Ovary (tissue), 9 donors: ENCODE data around the gene NPAS4. TPM values are rescaled to one million over a fixed set of nuclear protein-coding genes. Genes with fewer than 3 reads are reported as not detected.

Source experiments
- DNase-seq, 5 donors: peaks; one replicate each; pipeline ENCODE4 v3.0.0-alpha.2; 2019 to 2020
- H3K27ac ChIP-seq, 2 donors: fragments of 200-600 bp; one replicate each; pipeline versions ENCODE4 v1.5.1 to v1.8.0; 2019 to 2022
- H3K27me3 ChIP-seq: fragments of 200-600 bp; one replicate; pipeline ENCODE4 v1.8.0; 2022
- H3K36me3 ChIP-seq: fragments of 200-600 bp; sonication (generic); one replicate; pipeline ENCODE4 v1.5.1; 2019
- H3K4me1 ChIP-seq: one replicate; pipeline ENCODE4 v1.8.1; 2013; ENCODE audit warnings: mild to moderate bottlenecking, moderate library complexity; ENCODE audit not compliant: insufficient read depth
- H3K4me3 ChIP-seq: fragments of 200-600 bp; sonication (generic); one replicate; pipeline ENCODE4 v1.5.1; 2017
- H3K9me3 ChIP-seq, 2 donors: fragments of 200-600 bp in 1 of 2; sonication (generic) in 1 of 2; one replicate each; pipeline versions ENCODE4 v1.5.1 to v1.8.1; 2013 to 2019; ENCODE audit warnings: mild to moderate bottlenecking in 1 of 2, moderate library complexity in 1 of 2
- CTCF ChIP-seq, 3 donors: fragments of 450-650 bp in 2 of 3; fragments of 200-600 bp in 1 of 3; IDR thresholded peaks; one replicate each; pipeline versions ENCODE4 v1.5.1 to v1.8.0; 2016 to 2022; ENCODE audit warnings: antibody characterized with exemption in 3 of 3, mild to moderate bottlenecking in 1 of 3
- EP300 ChIP-seq: sonication (generic); formaldehyde crosslinking; IDR thresholded peaks from one replicate; pipeline ENCODE4 v1.6.1; 2017; ENCODE audit warnings: antibody characterized with exemption
- POLR2A ChIP-seq: fragments of 450-650 bp; IDR thresholded peaks from one replicate; pipeline ENCODE4 v1.6.1; 2017; ENCODE audit warnings: antibody characterized with exemption, mild to moderate bottlenecking, moderate library complexity
- WGBS, 3 donors: extraction: QIAGEN DNeasy Blood & Tissue Kit in 1 of 3; methylation state at CpG; one replicate each; pipeline versions ENCODE4 v1.1.5 to v1.1.7; 2013 to 2017; 5-methylcytosine and 5-hydroxymethylcytosine counted together
- intact Hi-C, 4 donors: fragments of 100-400 bp; cut with DNase I; formaldehyde crosslinking; loops; one replicate each; pipeline versions ENCODE4 v1.11.0 to v1.15.1; 2022 to 2023
- polyA plus RNA-seq, 2 donors: library from polyadenylated mRNA; stranded (reverse); fragments of 200-250 nt in 1 of 2; fragments of 350-450 nt in 1 of 2; fragmentation: Illumina TruSeq in 1 of 2; extraction: RNeasy Lipid Tissue Mini Kit (QIAGEN cat#74804) in 1 of 2; gene quantifications; one replicate each; pipeline ENCODE4 v1.2.3, GENCODE V29; 2013 to 2014
- total RNA-seq, 7 donors: library from RNA; depleted of rRNA in 2 of 7; stranded (reverse); fragments of >200 nt in 2 of 7; fragmentation: NEBNext Ultra II Directional in 3 of 7; extraction: Animal tissue kit (Norgen Biotek cat#: 25700) in 3 of 7; gene quantifications; one replicate each; pipeline versions ENCODE4 v1.1.0 to v1.2.4, GENCODE V29; 2016 to 2023
- donor health status: DM: no; HTN: no; CAD: no; lungs with moderate emphysema.
- donor health status: DM: no; HTN: no; CAD: no.
- donor health status: Bipolar disorder and iron deficiency.
- donor health status: DM: yes; HTN: yes; CAD: no.
- donor health status: DM: no; HTN: no; CAD: no.
- donor health status: DM: yes; HTN: yes; CAD: no.

Gene NPAS4
- total and polyA plus RNA-seq, 9 donors = 0.07 to 3.3 (median 0.32) TPM; not detected in 2

DNA sequence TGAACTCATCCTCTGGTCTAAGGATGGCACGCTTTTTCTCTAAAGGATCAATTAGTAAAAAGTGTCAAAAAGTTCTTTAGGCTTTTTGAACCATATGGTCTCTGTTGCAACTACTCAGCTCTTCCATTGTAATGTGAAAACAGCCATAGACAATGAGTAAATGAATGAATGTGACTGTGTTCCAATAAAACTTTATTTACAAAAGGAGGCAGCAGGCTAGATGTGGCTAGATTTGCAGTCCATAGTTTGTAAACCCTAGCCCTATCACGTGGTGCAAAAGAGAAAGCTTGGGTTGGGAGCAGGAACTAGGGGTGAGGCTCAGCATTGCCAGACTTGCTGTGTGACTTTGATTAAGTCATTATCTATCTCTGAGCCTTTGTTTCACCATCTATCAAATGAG lies 5.4 kb upstream of the NPAS4 start:
- TF ChIP-seq CTCF (IDR thresholded peaks at IDR 0.05) (no peak), EP300 (no peak), POLR2A (no peak)
- H3K9me3 ChIP-seq = no peaks in the 10 kb centered on the region
- H3K27me3 ChIP-seq = no peaks in the 10 kb centered on the region
- intact Hi-C loops = loop anchor here in 1 of 4 donors (10.0 kb wide), 1 partner anchor 269 kb away; no protein-coding TSS in a partner anchor
- H3K36me3 ChIP-seq = no peaks in the 10 kb centered on the region
- H3K4me1 ChIP-seq = peaks cover 5% of the 10 kb centered on the region
- no peak for DNase-seq
- 65 to 74% (median 65%) methylated on average over 2 of the region's 2 CpGs for WGBS, 3 donors
- no peak overlapping the region for H3K27ac ChIP-seq
- H3K4me3 ChIP-seq = no peak overlapping the region

- 66 to 73% (median 72%) methylated on average over 11 of the region's 11 CpGs for WGBS, 3 donors
- no peak for DNase-seq
- intact Hi-C loops = loop anchor here in 1 of 4 donors (10.0 kb wide), 1 partner anchor 268 kb away; no protein-coding TSS in a partner anchor
- TF ChIP-seq CTCF (IDR thresholded peaks at IDR 0.05) = no peak
- no peak for TF ChIP-seq POLR2A
- TF ChIP-seq EP300 = no peak
- H3K4me1 ChIP-seq = peaks cover 7% of the 10 kb centered on the region
- H3K4me3 ChIP-seq = no peak overlapping the region
- no peak overlapping the region for H3K27ac ChIP-seq
- no peaks in the 10 kb centered on the region for H3K9me3 ChIP-seq
- no peaks in the 10 kb centered on the region for H3K36me3 ChIP-seq
- H3K27me3 ChIP-seq = no peaks in the 10 kb centered on the region
Observed at GRCh38 chr11:66417000-66417399, 3.8 kb upstream of the NPAS4 start.

GRCh38 chr11:66418168-66418985 lies 2.5 kb upstream of the NPAS4 start:
- Histone ChIP-seq H3K4me1 (peaks cover 7% of the 10 kb centered on the region), H3K27ac (no peak overlapping the region), H3K4me3 (no peak overlapping the region), H3K36me3 (no peaks in the 10 kb centered on the region), H3K27me3 (no peaks in the 10 kb centered on the region), H3K9me3 (no peaks in the 10 kb centered on the region)
- no peak for TF ChIP-seq CTCF (IDR thresholded peaks at IDR 0.05)
- no peak for TF ChIP-seq EP300
- TF ChIP-seq POLR2A = no peak
- 4 to 10% (median 9%) methylated on average over 16 of the region's 16 CpGs for WGBS, 3 donors
- intact Hi-C loops = loop anchor here in 1 of 4 donors (10.0 kb wide), 1 partner anchor 266 kb away; no protein-coding TSS in a partner anchor
- DNase-seq = peak; percentile 50 to 78 (median 69)

DNA sequence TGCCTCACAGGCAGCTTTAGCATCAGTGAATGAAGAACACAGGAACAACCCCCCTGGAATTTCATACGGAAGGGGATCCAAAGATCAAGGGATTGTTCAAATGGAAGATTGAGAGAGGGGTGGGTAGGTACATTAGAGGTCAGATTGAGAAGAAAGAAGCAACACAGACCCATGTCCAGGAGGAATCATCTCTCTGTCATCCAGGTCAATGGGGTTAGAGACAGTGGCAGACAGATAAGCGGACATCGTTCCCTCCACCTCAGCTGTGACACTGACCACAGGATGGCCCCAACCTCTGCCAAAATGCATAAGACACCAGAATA lies 1.9 kb upstream of the NPAS4 start:
- Histone ChIP-seq H3K4me3 (no peak overlapping the region), H3K36me3 (no peaks in the 10 kb centered on the region), H3K27ac (no peak overlapping the region), H3K27me3 (no peaks in the 10 kb centered on the region), H3K4me1 (peaks cover 7% of the 10 kb centered on the region), H3K9me3 (no peaks in the 10 kb centered on the region)
- intact Hi-C loops = loop anchor here in 1 of 4 donors (10.0 kb wide), 1 partner anchor 266 kb away; no protein-coding TSS in a partner anchor
- no peak for DNase-seq
- TF ChIP-seq CTCF (IDR thresholded peaks at IDR 0.05) = no peak
- no peak for TF ChIP-seq POLR2A
- no peak for TF ChIP-seq EP300
- WGBS, 3 donors = 33 to 48% (median 35%) methylated on average over 3 of the region's 3 CpGs
